Measurements from ENCODE around the gene DNAH17. TPM values are rescaled to one million over a fixed set of nuclear protein-coding genes. Genes with fewer than 3 reads are reported as not detected.

Gene DNAH17
- polyA plus RNA-seq, 1 of the 3 experiments (the other 2 are of a cell fraction) = not detected

- TF ChIP-seq PBX3 (IDR thresholded peaks at IDR 0.05) (no peak), MAX (IDR thresholded peaks at IDR 0.05; ENCODE audit: low read depth) (no peak), YY1 (IDR thresholded peaks at IDR 0.05; ENCODE audit: low read depth) (no peak), GATA2 (CRISPR knock-in tag; IDR thresholded peaks at IDR 0.05) (no peak), FOXM1 (IDR thresholded peaks at IDR 0.05; ENCODE audit: low read depth) (no peak), EP300 (IDR thresholded peaks at IDR 0.05; ENCODE audit: borderline replicate concordance in 1 of 2, low read depth in 1 of 2, low read length in 1 of 2) (no peak), RFX5 (IDR thresholded peaks at IDR 0.05; ENCODE audit: low read length) (no peak), SMC3 (IDR thresholded peaks at IDR 0.05; ENCODE audit: low read depth, low read length) (no peak), NFIC (IDR thresholded peaks at IDR 0.05; ENCODE audit: borderline replicate concordance) (no peak)
- Histone ChIP-seq H3K9ac (no peak overlapping the region), H2AFZ (ENCODE audit: low read depth) (no peak overlapping the region), H3F3A (replicated peaks; ENCODE audit: insufficient read depth) (no peaks in the 10 kb centered on the region), H3K9me2 (no peaks in the 10 kb centered on the region), H4K20me1 (ENCODE audit: insufficient read depth) (no peaks in the 10 kb centered on the region), H3K27ac (ENCODE audit: low read depth in 2 of 2, low read length in 1 of 2) (no peak overlapping the region), H3K4me3 (ENCODE audit: low read depth in 2 of 2, low read length in 1 of 2) (no peak overlapping the region), H3K79me2 (ENCODE audit: insufficient read depth) (no peaks in the 10 kb centered on the region), H3K4me1 (ENCODE audit: control insufficient read depth in 1 of 2, insufficient read depth in 2 of 2, low read depth in 1 of 2, low read length in 1 of 2) (peaks cover 0 to 7% of the 10 kb centered on the region in 2 experiments; a peak in 1 of 4 replicates), H3K36me3 (replicated peaks in 1 of 2; ENCODE audit: control insufficient read depth in 1 of 2, insufficient read depth in 2 of 2, low read length in 1 of 2) (no peaks in the 10 kb centered on the region), H3K4me2 (no peak overlapping the region), H3K9me3 (no peaks in the 10 kb centered on the region), H3K27me3 (ENCODE audit: insufficient read depth) (no peaks in the 10 kb centered on the region)
- WGBS (ENCODE audit: low lambda C conversion rate) = 88% methylated on average over 13 of the region's 13 CpGs
- CTCF ChIA-PET = no interaction called here
- no peak for DNase-seq
- POLR2A ChIA-PET = no interaction called here
Measured at GRCh38 chr17:78615631-78616030, 38.4 kb upstream of the DNAH17 start.

GRCh38 chr17:78613416-78613815 lies 36.2 kb upstream of the DNAH17 start:
- no peak overlapping the region for H3K27ac ChIP-seq (ENCODE audit: low read depth in 2 of 2, low read length in 1 of 2)
- H3K79me2 ChIP-seq (ENCODE audit: insufficient read depth) = no peaks in the 10 kb centered on the region
- H3K4me2 ChIP-seq = no peak overlapping the region
- ChIA-PET CTCF (interaction anchor here (3.9 kb wide), 1 partner anchor 12 kb away, joined by 18 read pairs; no protein-coding TSS in a partner anchor), POLR2A (no interaction called here)
- WGBS (ENCODE audit: low lambda C conversion rate) = 93% methylated on average over 11 of the region's 11 CpGs
- H3K9ac ChIP-seq = no peak overlapping the region
- no peak overlapping the region for H2AFZ ChIP-seq (ENCODE audit: low read depth)
- DNase-seq = peak; percentile 4
- no peaks in the 10 kb centered on the region for H3K27me3 ChIP-seq (ENCODE audit: insufficient read depth)
- H3K9me2 ChIP-seq = no peaks in the 10 kb centered on the region
- H3K36me3 ChIP-seq (replicated peaks in 1 of 2; ENCODE audit: control insufficient read depth in 1 of 2, insufficient read depth in 2 of 2, low read length in 1 of 2) = no peaks in the 10 kb centered on the region
- no peaks in the 10 kb centered on the region for H4K20me1 ChIP-seq (ENCODE audit: insufficient read depth)
- peaks cover 0 to 7% of the 10 kb centered on the region in 2 experiments; a peak in 1 of 4 replicates for H3K4me1 ChIP-seq (ENCODE audit: control insufficient read depth in 1 of 2, insufficient read depth in 2 of 2, low read depth in 1 of 2, low read length in 1 of 2)
- no peaks in the 10 kb centered on the region for H3F3A ChIP-seq (replicated peaks; ENCODE audit: insufficient read depth)
- TF ChIP-seq REST (IDR thresholded peaks at IDR 0.05; ENCODE audit: low read depth, low read length) (no peak), JUND (IDR thresholded peaks at IDR 0.05) (no peak), CTCF (IDR thresholded peaks at IDR 0.05) (no peak), FOXM1 (IDR thresholded peaks at IDR 0.05; ENCODE audit: low read depth) (no peak), TEAD4 (IDR thresholded peaks at IDR 0.05; ENCODE audit: borderline replicate concordance, insufficient read depth) (no peak), RCOR1 (IDR thresholded peaks at IDR 0.05; ENCODE audit: low read length) (no peak), RXRA (IDR thresholded peaks at IDR 0.05; ENCODE audit: borderline replicate concordance, low read depth) (no peak), MXI1 (IDR thresholded peaks at IDR 0.05; ENCODE audit: low read depth, low read length) (no peak), CHD2 (IDR thresholded peaks at IDR 0.05; ENCODE audit: low read length, partially characterized antibody) (no peak), GATA2 (CRISPR knock-in tag; IDR thresholded peaks at IDR 0.05) (no peak), SIN3A (IDR thresholded peaks at IDR 0.05; ENCODE audit: borderline replicate concordance, low read depth, low read length) (no peak), ELF1 (IDR thresholded peaks at IDR 0.05) (no peak), USF1 (IDR thresholded peaks at IDR 0.05; ENCODE audit: borderline replicate concordance, low read depth) (no peak), RAD21 (IDR thresholded peaks at IDR 0.05; ENCODE audit: low read length) (no peak), RFX5 (IDR thresholded peaks at IDR 0.05; ENCODE audit: low read length) (no peak), FOSL2 (IDR thresholded peaks at IDR 0.05; ENCODE audit: borderline replicate concordance, low read depth) (no peak), MEF2A (IDR thresholded peaks at IDR 0.05; ENCODE audit: borderline replicate concordance, low read depth) (no peak)
- no peaks in the 10 kb centered on the region for H3K9me3 ChIP-seq
- H3K4me3 ChIP-seq (ENCODE audit: low read depth in 2 of 2, low read length in 1 of 2) = no peak overlapping the region

Data from SK-N-SH (cell line).